Lower leg skin (tissue), 3 donors: Measurements from ENCODE around the gene RAB3GAP1.

ENCODE experiments used
- CTCF ChIP-seq, 3 donors: fragments of 450-650 bp; IDR thresholded peaks; one replicate each; pipeline ENCODE4 v1.5.1; 2016; ENCODE audit warnings: antibody characterized with exemption in 3 of 3, mild to moderate bottlenecking in 3 of 3, moderate library complexity in 2 of 3
- POLR2A ChIP-seq, 2 donors: fragments of 450-650 bp; IDR thresholded peaks; one replicate each; pipeline ENCODE4 v1.6.1; 2016 to 2017; ENCODE audit warnings: antibody characterized with exemption in 2 of 2, mild to moderate bottlenecking in 1 of 2, moderate library complexity in 1 of 2

- TF ChIP-seq CTCF (IDR thresholded peaks at IDR 0.05) = no peak
- no peak for TF ChIP-seq POLR2A (IDR thresholded peaks at IDR 0.05)
These were observed 110.3 kb downstream of the RAB3GAP1 start for GRCh38 chr2:135162377-135162776.
